ENCODE results near the gene EPAS1.

- TF ChIP-seq CTCF (conservative IDR thresholded peaks at IDR 0.05 in 1 of 2, IDR thresholded peaks at IDR 0.05 in 1 of 2; ENCODE audit: extremely low read depth in 1 of 2, insufficient read depth in 1 of 2, low read depth in 1 of 2, low read length in 2 of 2) (no peak), EZH2 (IDR thresholded peaks at IDR 0.05; ENCODE audit: borderline replicate concordance, low read length) (no peak)
Observed at GRCh38 chr2:46404181-46404759, 107.1 kb downstream of the EPAS1 start.

Measured in mammary epithelial cell (primary cell).